HepG2 (cell line): ENCODE measurements around the gene TYROBP. TPM values are rescaled to one million over a fixed set of nuclear protein-coding genes. Genes with fewer than 3 reads are reported as not detected.
A peak's percentile ranks its signal among the peaks of the same experiment; 100 is the strongest.

ENCODE experiments used
- ATAC-seq: fragments of 200-7000 bp; cut with Tn5 transposase; 3 replicates; pipeline ENCODE4 v1.9.1; 2020; ENCODE audit warnings: mild to moderate bottlenecking, moderate library complexity
- BruUV-seq: library from RNA; stranded (reverse); fragments of 400-500 nt; replicated peaks from 2 replicates; lab custom pipeline; 2021; lab: Mats Ljungman, UMichigan
- CTCF ChIA-PET: fragments of 300-600 bp; formaldehyde crosslinking; extraction: SDS; loops from one replicate; lab custom pipeline; 2021; ENCODE audit warnings: low total read pairs, inconsistent platforms, low intra/inter-chr PET ratio; lab: Yijun Ruan, JAX
- POLR2A ChIA-PET: fragments of 350-600 bp; sonication (Branson Sonifier 250); formaldehyde crosslinking; loops from one replicate; lab custom pipeline; 2020; ENCODE audit warnings: antibody characterized with exemption, inconsistent platforms; lab: Yijun Ruan, JAX
- DNase-seq: peaks from one replicate; pipeline ENCODE4 v3.0.0-alpha.2; 2015; ENCODE audit warnings: low spot score
- FAIRE-seq: peaks from 3 replicates; lab custom pipeline; 2011; peaks lifted over from hg19 to GRCh38; lab: Jason Lieb, UNC
- H2AFZ ChIP-seq: one replicate; pipeline ENCODE4 v1.6.1; 2011; ENCODE audit warnings: low read length, inconsistent platforms
- H3K27ac ChIP-seq: fragments of 300-600 bp; 3 replicates; pipeline ENCODE4 v1.8.0; 2011; ENCODE audit warnings: mixed run types, mild to moderate bottlenecking, mixed read lengths, low read length, inconsistent platforms; ENCODE audit not compliant: insufficient read depth; ENCODE audit errors: extremely low read length
- H3K27me3 ChIP-seq, 2 experiments: fragments of 200-600 bp in 1 of 2; 2 replicates in 1 of 2; 3 replicates in 1 of 2; pipeline versions ENCODE4 v1.6.0 to v1.8.0; 2011; ENCODE audit warnings: low read length in 2 of 2, mild to moderate bottlenecking in 2 of 2, moderate library complexity in 2 of 2, inconsistent platforms in 1 of 2; ENCODE audit not compliant: insufficient read depth in 2 of 2, control insufficient read depth in 1 of 2
- H3K36me3 ChIP-seq, 2 experiments: fragments of 200-600 bp in 1 of 2; replicated peaks in 1 of 2; 2 replicates in 1 of 2; 3 replicates in 1 of 2; pipeline versions ENCODE4 v1.5.1 to v1.8.0; 2011; ENCODE audit warnings: low read length in 2 of 2, inconsistent platforms in 1 of 2; ENCODE audit not compliant: insufficient read depth in 2 of 2, control insufficient read depth in 1 of 2
- H3K4me1 ChIP-seq: 2 replicates; pipeline ENCODE4 v1.5.1; 2012; ENCODE audit warnings: low read length, inconsistent platforms; ENCODE audit not compliant: insufficient read depth
- H3K4me2 ChIP-seq: 2 replicates; pipeline ENCODE4 v1.6.0; 2011; ENCODE audit warnings: low read depth, low read length, inconsistent platforms
- H3K4me3 ChIP-seq, 3 experiments: fragments of 200-600 bp in 1 of 3; sonication (generic), shearing (Covaris generic) in 1 of 3; replicated peaks in 1 of 3; 2 replicates each; pipeline ENCODE4 v1.5.1; 2011 to 2016; ENCODE audit warnings: low read length in 3 of 3, inconsistent platforms in 2 of 3, low read depth in 2 of 3, mild to moderate bottlenecking in 2 of 3, control low read depth in 1 of 3, mixed read lengths in 1 of 3; ENCODE audit not compliant: insufficient read depth in 1 of 3
- H3K79me2 ChIP-seq: one replicate; pipeline ENCODE4 v1.6.1; 2011; ENCODE audit warnings: low read length, inconsistent platforms; ENCODE audit not compliant: insufficient read depth
- H3K9ac ChIP-seq: 2 replicates; pipeline ENCODE4 v1.6.0; 2011; ENCODE audit warnings: mild to moderate bottlenecking, low read depth, low read length, inconsistent platforms; ENCODE audit not compliant: insufficient read depth
- H3K9me3 ChIP-seq: 2 replicates; pipeline ENCODE4 v1.5.1; 2012; ENCODE audit warnings: mild to moderate bottlenecking, low read length
- H4K20me1 ChIP-seq: 2 replicates; pipeline ENCODE4 v1.6.0; 2011; ENCODE audit warnings: inconsistent platforms, mild to moderate bottlenecking, low read length, moderate library complexity; ENCODE audit not compliant: insufficient read depth
- CENPX ChIP-seq: sonication (generic); formaldehyde crosslinking; IDR thresholded peaks from 2 replicates; pipeline ENCODE4 v1.9.0; 2021; ENCODE audit warnings: mild to moderate bottlenecking, missing genetic modification reagents, moderate library complexity
- FOXA3 ChIP-seq: IDR thresholded peaks from 2 replicates; pipeline ENCODE4 v1.6.1; 2016; ENCODE audit warnings: missing genetic modification reagents, missing compliant biosample characterization
- HOXD1 ChIP-seq: sonication (generic); formaldehyde crosslinking; IDR thresholded peaks from 2 replicates; pipeline ENCODE4 v1.5.0; 2020; ENCODE audit warnings: missing genetic modification reagents
- IRF9 ChIP-seq: sonication (generic); formaldehyde crosslinking; IDR thresholded peaks from 2 replicates; pipeline ENCODE4 v1.8.0; 2022; ENCODE audit warnings: missing genetic modification reagents, mild to moderate bottlenecking, borderline replicate concordance
- NCOA2 ChIP-seq: sonication (generic); formaldehyde crosslinking; IDR thresholded peaks from 2 replicates; pipeline ENCODE4 v1.8.0; 2022; ENCODE audit warnings: inconsistent platforms
- RERE ChIP-seq: IDR thresholded peaks from 2 replicates; pipeline ENCODE4 v1.6.1; 2016; ENCODE audit warnings: low read depth, missing genetic modification reagents, missing compliant biosample characterization
- SMYD3 ChIP-seq: sonication (generic); formaldehyde crosslinking; IDR thresholded peaks from 2 replicates; pipeline ENCODE4 v1.8.1; 2023; ENCODE audit warnings: mild to moderate bottlenecking, missing genetic modification reagents
- SP5 ChIP-seq: IDR thresholded peaks from 2 replicates; pipeline ENCODE4 v1.6.1; 2016; ENCODE audit warnings: low read depth, borderline replicate concordance
- TCF12 ChIP-seq, 2 experiments: fragments of 450-650 bp in 1 of 2; sonication (generic) in 1 of 2; formaldehyde crosslinking in 1 of 2; IDR thresholded peaks; 2 replicates each; pipeline versions ENCODE4 v1.6.1 to v1.8.0; 2017 to 2022; ENCODE audit warnings: antibody characterized with exemption in 1 of 2, mild to moderate bottlenecking in 1 of 2, missing genetic modification reagents in 1 of 2, moderate library complexity in 1 of 2
- ZBTB20 ChIP-seq: sonication (generic); formaldehyde crosslinking; IDR thresholded peaks from 2 replicates; pipeline ENCODE4 v1.8.1; 2023; ENCODE audit warnings: missing genetic modification reagents, low read depth, mild to moderate bottlenecking, borderline replicate concordance
- ZMYM3 ChIP-seq: sonication (generic); formaldehyde crosslinking; IDR thresholded peaks from 2 replicates; pipeline ENCODE4 v1.5.1; 2020; ENCODE audit warnings: mild to moderate bottlenecking, missing genetic modification reagents
- ZNF235 ChIP-seq: sonication (generic); formaldehyde crosslinking; IDR thresholded peaks from 2 replicates; pipeline ENCODE4 v1.8.1; 2023; ENCODE audit warnings: mild to moderate bottlenecking, missing genetic modification reagents, borderline replicate concordance
- ZNF496 ChIP-seq: sonication (generic); formaldehyde crosslinking; IDR thresholded peaks from 2 replicates; pipeline ENCODE4 v1.8.1; 2023; ENCODE audit warnings: mild to moderate bottlenecking, moderate library complexity, missing genetic modification reagents; ENCODE audit not compliant: insufficient replicate concordance
- ZNF552 ChIP-seq: sonication (generic); formaldehyde crosslinking; IDR thresholded peaks from 2 replicates; pipeline ENCODE4 v1.9.0; 2022; ENCODE audit warnings: missing genetic modification reagents, mild to moderate bottlenecking, borderline replicate concordance
- ZNF75D ChIP-seq: sonication (generic); formaldehyde crosslinking; IDR thresholded peaks from 2 replicates; pipeline ENCODE4 v1.8.1; 2023; ENCODE audit warnings: missing genetic modification reagents, mild to moderate bottlenecking, borderline replicate concordance
- ZNF784 ChIP-seq: sonication (generic); formaldehyde crosslinking; IDR thresholded peaks from 2 replicates; pipeline ENCODE4 v1.5.1; 2020; ENCODE audit warnings: missing genetic modification reagents, mild to moderate bottlenecking, borderline replicate concordance
- WGBS: methylation state at CpG from one replicate; pipeline ENCODE4 v1.1.6; 2017; ENCODE audit warnings: low lambda C conversion rate; 5-methylcytosine and 5-hydroxymethylcytosine counted together
- in situ Hi-C: cut with HindIII; loops from 2 replicates; pipeline ENCODE4 v1.10.0; 2017; ENCODE audit warnings: low pct_unique_long_range_greater_than_20kb; ENCODE audit not compliant: extremely low pct_ligation_motif_present
- intact Hi-C: fragments of 100-400 bp; cut with micrococcal nuclease; formaldehyde crosslinking; loops from one replicate; pipeline ENCODE4 v1.10.0; 2022; ENCODE audit not compliant: unreplicated experiment
- polyA plus RNA-seq, 8 experiments: library from polyadenylated mRNA; depleted of rRNA in 3 of 8; stranded (reverse) in 7 of 8; unstranded in 1 of 8; fragments of >200 nt; fragmentation: Illumina TruSeq in 4 of 8; extraction: Trizol in 4 of 8; gene quantifications; 2 replicates each; pipeline versions ENCODE4 v1.2.1 to v1.2.3, GENCODE V29; 2011 to 2016; ENCODE audit warnings: low read depth in 4 of 8, missing spikeins in 1 of 8, mixed read lengths in 1 of 8; ENCODE audit not compliant: insufficient read depth in 1 of 8
- total RNA-seq, 5 experiments: library from RNA; depleted of rRNA; stranded (reverse); fragments of >200 nt; fragmentation: Illumina TruSeq; extraction: Trizol; gene quantifications; 2 replicates each; pipeline ENCODE4 v1.2.3, GENCODE V29; 2016; ENCODE audit warnings: low read depth in 1 of 5

TYROBP gene
- total and polyA plus RNA-seq, 2 of the 13 experiments (the other 11 are each of a cell fraction or from before 2014, with no cell fraction given), result not detected

DNA sequence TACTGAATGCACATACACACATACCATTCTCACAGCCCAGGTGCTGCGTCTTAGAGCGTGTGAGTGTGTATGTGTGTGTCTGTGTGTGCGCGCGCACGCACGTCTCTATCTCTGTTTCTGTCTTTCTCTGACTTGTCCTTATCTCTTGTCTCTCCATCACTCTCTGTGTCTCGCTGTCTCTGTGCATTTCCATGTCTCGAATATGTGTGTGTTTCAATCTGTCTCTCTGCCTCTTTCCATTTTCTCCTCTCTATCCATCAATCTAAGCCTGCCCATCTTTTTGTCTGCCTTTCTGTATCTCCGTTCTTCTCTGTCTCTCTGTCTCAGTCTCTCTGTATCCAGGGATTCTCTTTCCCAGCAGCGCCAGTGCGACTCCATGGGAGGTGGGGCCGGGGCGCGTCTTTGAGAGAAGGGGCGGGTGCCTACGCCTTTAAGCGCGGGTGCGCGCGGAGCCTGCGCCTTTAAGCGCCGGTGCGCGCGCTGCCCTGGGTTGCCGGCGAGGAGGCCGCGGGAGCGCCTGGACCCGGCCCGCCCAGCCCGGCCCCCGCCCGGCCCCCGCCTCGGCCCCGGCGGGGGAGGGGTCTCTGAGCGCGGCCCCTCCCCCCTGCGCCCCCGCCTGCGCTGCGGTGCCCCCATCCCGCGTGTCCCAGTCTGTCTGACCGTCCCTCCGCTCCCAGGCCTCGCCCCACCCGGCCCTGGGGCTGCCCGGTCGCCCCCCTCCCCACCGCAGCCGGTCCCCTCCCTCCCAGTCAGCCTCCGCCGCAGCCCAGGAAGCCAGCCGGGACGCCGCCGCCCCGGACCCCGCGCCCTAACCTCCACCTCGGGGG is 28.0 kb upstream of the TYROBP start, which contains the start of gene LRFN3:
TSS of gene LRFN3 (plus strand) at position 464 of the 827 bp plus-strand sequence. CDS start 3,052 bp downstream, outside the sequence.
- FAIRE-seq (no peak), ATAC-seq (peak; percentile 21), DNase-seq (peak; percentile 21)
- intact Hi-C loops (loop anchor here (5.0 kb wide), 1 partner anchor 34 kb away; the partner anchor contains the start of genes HCST and NFKBID), in situ Hi-C loops (loop anchor here (10.0 kb wide), 1 partner anchor 51 kb away; no protein-coding TSS in a partner anchor)
- ChIA-PET POLR2A (no interaction called here), CTCF (no interaction called here)
- no peaks in the 10 kb centered on the region; a peak in 1 of 5 replicates for H3K27me3 ChIP-seq
- no TSS peak for BruUV-seq
- no peaks in the 10 kb centered on the region for H3K79me2 ChIP-seq
- H3K4me1 ChIP-seq, result peaks cover 36% of the 10 kb centered on the region
- H3K9ac ChIP-seq, result peak within 1 kb of the TSS; percentile 79
- peak within 1 kb of the TSS; percentile 95 for H3K4me2 ChIP-seq
- H3K36me3 ChIP-seq, result no peaks in the 10 kb centered on the region; a peak in 1 of 5 replicates
- H2AFZ ChIP-seq, result peak within 1 kb of the TSS; percentile 86
- H4K20me1 ChIP-seq, result 0 out of 2 replicates have a peak, but pooled peaks cover 8% of the 10 kb centered on the region
- no peaks in the 10 kb centered on the region for H3K9me3 ChIP-seq
- H3K27ac ChIP-seq, result no peak within 1 kb of the TSS
- under 1% methylated on average over 27 of the region's 68 CpGs for WGBS
- peak within 1 kb of the TSS; percentile 73 to 84 (median 74) for H3K4me3 ChIP-seq
- no peak for TF ChIP-seq ZNF784 (CRISPR knock-in tag)
- no peak for TF ChIP-seq IRF9 (CRISPR knock-in tag)
- TF ChIP-seq ZMYM3 (CRISPR knock-in tag), result peak; percentile 52; the same call in 1 of the 2 replicates
- no peak for TF ChIP-seq SMYD3 (CRISPR knock-in tag)
- no peak for TF ChIP-seq HOXD1 (CRISPR knock-in tag)
- TF ChIP-seq NCOA2 (CRISPR knock-in tag), result no peak
- no peak for TF ChIP-seq ZNF75D
- no peak for TF ChIP-seq CENPX (CRISPR knock-in tag)
- no peak for TF ChIP-seq ZNF235 (CRISPR knock-in tag)
- no peak for TF ChIP-seq ZNF552 (CRISPR knock-in tag)
- TF ChIP-seq ZBTB20, result no peak
- no peak for TF ChIP-seq TCF12 (IDR thresholded peaks at IDR 0.05)
- no peak for TF ChIP-seq TCF12 (CRISPR knock-in tag; IDR thresholded peaks at IDR 0.05)
- TF ChIP-seq RERE (CRISPR knock-in tag), result no peak
- TF ChIP-seq FOXA3 (CRISPR knock-in tag), result no peak
- no peak for TF ChIP-seq ZNF496
- TF ChIP-seq SP5 (CRISPR knock-in tag), result no peak
